ENCODE data around the gene TOMM5.

GRCh38 chr9:37563806-37564513 lies 28.4 kb downstream of the TOMM5 start:
- TF ChIP-seq CTCF (IDR thresholded peaks at IDR 0.05): no peak
- no peak for TF ChIP-seq ZFX (IDR thresholded peaks at IDR 0.05; ENCODE audit: borderline replicate concordance)

All from 22Rv1 (cell line).